ENCODE measurements around the gene SSRP1. TPM values are rescaled to one million over a fixed set of nuclear protein-coding genes. Genes with fewer than 3 reads are reported as not detected.

Gene SSRP1
- total and polyA plus RNA-seq, 9 of the 15 experiments (the other 6 are each of a cell fraction or from before 2014, with no cell fraction given), result 91.1 to 416 (median 245) TPM

GRCh38 chr11:57303280-57303989 is 32.3 kb downstream of the SSRP1 start:
- no peak for FAIRE-seq
- in situ Hi-C loops (cut with MboI), result no loop called here
- no peak overlapping the region for H3K4me3 ChIP-seq
- H3K79me2 ChIP-seq (ENCODE audit: control insufficient read depth, insufficient read depth, low read length), result no peaks in the 10 kb centered on the region; the same call in 2 of the 3 replicates
- H2AFZ ChIP-seq (ENCODE audit: low read depth, low read length), result no peak overlapping the region
- H3K27me3 ChIP-seq (ENCODE audit: control insufficient read depth in 2 of 2, insufficient read depth in 2 of 2, low read length in 2 of 2), result no peaks in the 10 kb centered on the region
- BruUV-seq (replicated peaks), result no TSS peak
- peaks cover 7 to 18% of the 10 kb centered on the region in 2 experiments; a peak in 4 of 5 replicates for H3K4me1 ChIP-seq (replicated peaks in 1 of 2; ENCODE audit: control insufficient read depth in 2 of 2, insufficient read depth in 2 of 2, low read length in 2 of 2)
- 81% methylated on average over 15 of the region's 17 CpGs for WGBS (ENCODE audit: insufficient coverage, low coverage, missing lambda C conversion rate)
- intact Hi-C loops (cut with micrococcal nuclease), result no loop called here
- ATAC-seq, result peak; percentile 15; the same call in 1 of the 3 replicates
- H3K9ac ChIP-seq (ENCODE audit: insufficient read depth in 1 of 2, low read depth in 2 of 2, low read length in 2 of 2), result peak overlapping the region in 1 of 2 experiments; percentile 68; a peak in 2 of 4 replicates
- H3K4me2 ChIP-seq (ENCODE audit: insufficient read depth, low read length), result no peak overlapping the region
- TF ChIP-seq ZNF121 (CRISPR knock-in tag; conservative IDR thresholded peaks at IDR 0.05), result peak; percentile 48
- no peak for TF ChIP-seq ZNF324 (CRISPR knock-in tag; IDR thresholded peaks at IDR 0.05)
- no peak for TF ChIP-seq PHTF2 (CRISPR knock-in tag; IDR thresholded peaks at IDR 0.05)
- POLR2A ChIA-PET, result interaction anchor here (0.6 to 1.5 kb wide), 5 partner anchors 8 to 787 kb away, joined by 3 to 6 read pairs (median 3); no protein-coding TSS in a partner anchor
- CTCF ChIA-PET (ENCODE audit: low intra/inter-chr PET ratio), result no interaction called here
- no peaks in the 10 kb centered on the region; the same call in 1 of the 2 replicates for H3K9me3 ChIP-seq (replicated peaks; ENCODE audit: control insufficient read depth, insufficient read depth, low read depth, low read length)
- H3K36me3 ChIP-seq (ENCODE audit: control insufficient read depth, insufficient read depth, low read length), result peaks cover 52% of the 10 kb centered on the region
- H3K9me1 ChIP-seq (ENCODE audit: control insufficient read depth, insufficient read depth, low read length), result no peaks in the 10 kb centered on the region
- H3K27ac ChIP-seq (ENCODE audit: extremely low read depth, low read depth, low read length), result no peak overlapping the region
- H4K20me1 ChIP-seq (replicated peaks; ENCODE audit: control insufficient read depth, insufficient read depth, low read length), result 0 out of 2 replicates have a peak, but pooled peaks cover 3% of the 10 kb centered on the region
- DNase-seq (ENCODE audit: extremely low read depth in 1 of 4, low spot score in 3 of 4), result no peak

GRCh38 chr11:57302489-57302888 is 33.2 kb downstream of the SSRP1 start:
- Histone ChIP-seq H3K27ac (ENCODE audit: extremely low read depth, low read depth, low read length) (no peak overlapping the region), H3K9ac (ENCODE audit: insufficient read depth in 1 of 2, low read depth in 2 of 2, low read length in 2 of 2) (no peak overlapping the region), H3K27me3 (ENCODE audit: control insufficient read depth in 2 of 2, insufficient read depth in 2 of 2, low read length in 2 of 2) (no peaks in the 10 kb centered on the region), H3K4me1 (replicated peaks in 1 of 2; ENCODE audit: control insufficient read depth in 2 of 2, insufficient read depth in 2 of 2, low read length in 2 of 2) (peaks cover 7 to 16% of the 10 kb centered on the region in 2 experiments; a peak in 4 of 5 replicates), H3K4me2 (ENCODE audit: insufficient read depth, low read length) (no peak overlapping the region), H4K20me1 (replicated peaks; ENCODE audit: control insufficient read depth, insufficient read depth, low read length) (0 out of 2 replicates have a peak, but pooled peaks cover 3% of the 10 kb centered on the region), H3K79me2 (ENCODE audit: control insufficient read depth, insufficient read depth, low read length) (no peaks in the 10 kb centered on the region; the same call in 2 of the 3 replicates), H3K9me1 (ENCODE audit: control insufficient read depth, insufficient read depth, low read length) (no peaks in the 10 kb centered on the region), H3K9me3 (replicated peaks; ENCODE audit: control insufficient read depth, insufficient read depth, low read depth, low read length) (no peaks in the 10 kb centered on the region; the same call in 1 of the 2 replicates), H3K4me3 (no peak overlapping the region), H2AFZ (ENCODE audit: low read depth, low read length) (no peak overlapping the region), H3K36me3 (ENCODE audit: control insufficient read depth, insufficient read depth, low read length) (peaks cover 52% of the 10 kb centered on the region)
- POLR2A ChIA-PET, result interaction anchor here (1.4 kb wide), 1 partner anchor 9 kb away, joined by 5 read pairs; no protein-coding TSS in a partner anchor
- BruUV-seq (replicated peaks), result no TSS peak
- CTCF ChIA-PET (ENCODE audit: low intra/inter-chr PET ratio), result no interaction called here
- intact Hi-C loops (cut with micrococcal nuclease) (no loop called here), in situ Hi-C loops (cut with MboI) (no loop called here)
- ATAC-seq (no peak), DNase-seq (ENCODE audit: extremely low read depth in 1 of 4, low spot score in 3 of 4) (no peak), FAIRE-seq (no peak)
- WGBS (ENCODE audit: insufficient coverage, low coverage, missing lambda C conversion rate), result 92% methylated on average over 8 of the region's 15 CpGs
- no peak for TF ChIP-seq MTF1 (CRISPR knock-in tag; IDR thresholded peaks at IDR 0.05; ENCODE audit: borderline replicate concordance)
- no peak for TF ChIP-seq NELFE (IDR thresholded peaks at IDR 0.05; ENCODE audit: insufficient read depth, insufficient read length)
- TF ChIP-seq ZBTB26 (CRISPR knock-in tag; IDR thresholded peaks at IDR 0.05), result no peak
- TF ChIP-seq CEBPG (CRISPR knock-in tag; IDR thresholded peaks at IDR 0.05), result no peak
- no peak for TF ChIP-seq CEBPG (tag; conservative IDR thresholded peaks at IDR 0.05 in 1 of 2, IDR thresholded peaks at IDR 0.05 in 1 of 2)
- TF ChIP-seq RAD51 (IDR thresholded peaks at IDR 0.05; ENCODE audit: borderline replicate concordance, low read depth), result no peak
- no peak for TF ChIP-seq ZNF444 (CRISPR knock-in tag; IDR thresholded peaks at IDR 0.05)
- no peak for TF ChIP-seq IFI16 (CRISPR knock-in tag; IDR thresholded peaks at IDR 0.05)
- no peak for TF ChIP-seq THAP12 (CRISPR knock-in tag; IDR thresholded peaks at IDR 0.05)

All from K562 (cell line).